ENCODE measurements around the gene SPOCK2. TPM values are rescaled to one million over a fixed set of nuclear protein-coding genes. Genes with fewer than 3 reads are reported as not detected.
A peak's percentile ranks its signal among the peaks of the same experiment; 100 is the strongest.

The SPOCK2 gene
- total RNA-seq, 1 experiment from 2014 or later = 4.8 TPM

DNA sequence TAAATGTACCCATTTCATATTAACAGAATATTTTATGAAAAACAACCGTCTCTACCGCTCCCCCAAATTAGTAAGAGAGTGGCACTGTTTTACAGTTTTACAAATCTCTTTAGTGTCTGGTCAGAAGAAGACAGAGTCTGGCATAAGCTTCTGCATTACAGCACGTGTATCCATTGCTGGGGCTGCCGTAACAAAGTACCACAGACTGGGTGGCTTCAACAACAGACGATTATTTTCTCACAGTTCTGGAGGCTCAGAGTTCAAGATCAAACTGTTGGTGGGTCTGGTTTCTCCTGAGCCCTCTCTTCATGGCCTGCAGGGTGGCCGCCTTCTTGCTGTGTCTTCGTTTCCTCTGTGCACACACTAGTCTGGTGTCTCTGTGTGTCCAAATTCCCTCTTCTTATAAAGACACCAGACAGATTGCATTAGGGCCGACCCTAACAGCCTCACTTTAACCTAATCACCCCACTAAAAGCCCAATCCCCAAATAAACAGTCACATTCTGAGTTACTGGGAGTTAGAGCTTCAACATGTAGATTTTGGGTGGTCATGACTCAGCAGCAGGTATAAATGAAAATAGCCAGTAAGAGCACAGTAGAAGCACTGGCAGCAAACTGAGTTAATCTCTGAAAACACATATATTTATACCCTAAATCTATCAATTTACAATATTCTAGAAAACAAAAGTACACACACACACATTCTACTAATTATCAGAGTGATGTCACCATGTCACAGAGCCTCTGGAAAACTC is 4.0 kb upstream of the SPOCK2 start:
- Histone ChIP-seq H3K4me3 (ENCODE audit: low read depth in 2 of 2, low read length in 2 of 2) (no peak overlapping the region), H3K27me3 (ENCODE audit: control insufficient read depth, insufficient read depth, low read length) (no peaks in the 10 kb centered on the region), H3K9me3 (ENCODE audit: control insufficient read depth, insufficient read depth, low read depth, low read length) (no peaks in the 10 kb centered on the region), H3K27ac (ENCODE audit: low read length) (peak overlapping the region; percentile 29; the same call in 1 of the 2 replicates), H3K36me3 (ENCODE audit: control insufficient read depth, insufficient read depth, low read length) (peaks cover 2% of the 10 kb centered on the region; the same call in 1 of the 2 replicates), H3K4me1 (ENCODE audit: control insufficient read depth, insufficient read depth, low read length) (peaks cover 24% of the 10 kb centered on the region)
- in situ Hi-C loops (cut with HindIII; ENCODE audit: low pct_unique_long_range_greater_than_20kb, low sequenced_read_pairs) = no loop called here
- TF ChIP-seq SIN3A (IDR thresholded peaks at IDR 0.05; ENCODE audit: borderline replicate concordance, insufficient read depth, low read depth, low read length) = no peak
- TF ChIP-seq POLR2AphosphoS5 (IDR thresholded peaks at IDR 0.05; ENCODE audit: low read depth, low read length) = no peak
- TF ChIP-seq, protein P1, sequence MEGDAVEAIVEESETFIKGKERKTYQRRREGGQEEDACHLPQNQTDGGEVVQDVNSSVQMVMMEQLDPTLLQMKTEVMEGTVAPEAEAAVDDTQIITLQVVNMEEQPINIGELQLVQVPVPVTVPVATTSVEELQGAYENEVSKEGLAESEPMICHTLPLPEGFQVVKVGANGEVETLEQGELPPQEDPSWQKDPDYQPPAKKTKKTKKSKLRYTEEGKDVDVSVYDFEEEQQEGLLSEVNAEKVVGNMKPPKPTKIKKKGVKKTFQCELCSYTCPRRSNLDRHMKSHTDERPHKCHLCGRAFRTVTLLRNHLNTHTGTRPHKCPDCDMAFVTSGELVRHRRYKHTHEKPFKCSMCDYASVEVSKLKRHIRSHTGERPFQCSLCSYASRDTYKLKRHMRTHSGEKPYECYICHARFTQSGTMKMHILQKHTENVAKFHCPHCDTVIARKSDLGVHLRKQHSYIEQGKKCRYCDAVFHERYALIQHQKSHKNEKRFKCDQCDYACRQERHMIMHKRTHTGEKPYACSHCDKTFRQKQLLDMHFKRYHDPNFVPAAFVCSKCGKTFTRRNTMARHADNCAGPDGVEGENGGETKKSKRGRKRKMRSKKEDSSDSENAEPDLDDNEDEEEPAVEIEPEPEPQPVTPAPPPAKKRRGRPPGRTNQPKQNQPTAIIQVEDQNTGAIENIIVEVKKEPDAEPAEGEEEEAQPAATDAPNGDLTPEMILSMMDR (IDR thresholded peaks at IDR 0.05) = no peak
- TF ChIP-seq TCF7L2 (IDR thresholded peaks at IDR 0.05; ENCODE audit: low read depth, low read length) = no peak
- TF ChIP-seq REST (IDR thresholded peaks at IDR 0.05; ENCODE audit: insufficient read depth in 1 of 2, low read depth in 2 of 2, low read length in 1 of 2) = no peak
- intact Hi-C loops (cut with micrococcal nuclease; ENCODE audit: unreplicated experiment) = no loop called here
- ChIA-PET POLR2A (no interaction called here), CTCF (no interaction called here)
- no TSS peak for BruUV-seq (replicated peaks)
- no peak for DNase-seq (ENCODE audit: low read depth, low spot score)
- ATAC-seq = no peak

DNA sequence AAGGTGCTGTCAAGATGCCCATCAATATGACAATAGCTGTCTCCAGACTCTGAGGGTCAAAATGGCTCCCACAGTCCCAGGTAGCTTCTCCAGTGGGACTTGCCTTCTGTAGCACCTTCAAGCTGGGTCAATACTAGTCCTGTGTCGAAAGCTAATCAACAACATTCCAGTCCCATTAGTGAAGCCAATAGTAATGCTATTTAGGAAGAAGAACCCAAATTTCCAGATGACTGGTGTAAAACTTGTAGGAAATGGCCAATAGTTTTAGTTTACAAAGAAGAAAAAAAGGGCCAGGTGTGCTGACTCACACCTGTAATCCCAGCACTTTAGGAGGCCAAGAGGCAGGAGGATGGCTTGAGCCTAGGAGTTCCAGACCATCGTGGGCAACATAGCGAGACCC is 2.0 kb upstream of the SPOCK2 start:
- Histone ChIP-seq H3K36me3 (ENCODE audit: control insufficient read depth, insufficient read depth, low read length) (peaks cover 2% of the 10 kb centered on the region; the same call in 1 of the 2 replicates), H3K9me3 (ENCODE audit: control insufficient read depth, insufficient read depth, low read depth, low read length) (no peaks in the 10 kb centered on the region), H3K27me3 (ENCODE audit: control insufficient read depth, insufficient read depth, low read length) (no peaks in the 10 kb centered on the region), H3K4me3 (ENCODE audit: low read depth in 2 of 2, low read length in 2 of 2) (no peak overlapping the region), H3K4me1 (ENCODE audit: control insufficient read depth, insufficient read depth, low read length) (peaks cover 8% of the 10 kb centered on the region), H3K27ac (ENCODE audit: low read length) (no peak overlapping the region)
- in situ Hi-C loops (cut with HindIII; ENCODE audit: low pct_unique_long_range_greater_than_20kb, low sequenced_read_pairs) (no loop called here), intact Hi-C loops (cut with micrococcal nuclease; ENCODE audit: unreplicated experiment) (no loop called here)
- no peak for DNase-seq (ENCODE audit: low read depth, low spot score)
- no peak for ATAC-seq
- no peak for TF ChIP-seq POLR2AphosphoS5 (IDR thresholded peaks at IDR 0.05; ENCODE audit: low read depth, low read length)
- TF ChIP-seq SIN3A (IDR thresholded peaks at IDR 0.05; ENCODE audit: borderline replicate concordance, insufficient read depth, low read depth, low read length) = no peak
- no peak for TF ChIP-seq REST (IDR thresholded peaks at IDR 0.05; ENCODE audit: insufficient read depth in 1 of 2, low read depth in 2 of 2, low read length in 1 of 2)
- TF ChIP-seq, protein P1 (IDR thresholded peaks at IDR 0.05) = no peak
- TF ChIP-seq TCF7L2 (IDR thresholded peaks at IDR 0.05; ENCODE audit: low read depth, low read length) = no peak
- CTCF ChIA-PET = interaction anchor here (2.2 kb wide), 1 partner anchor 42 kb away, joined by 5 read pairs; no protein-coding TSS in a partner anchor
- POLR2A ChIA-PET = no interaction called here
- no TSS peak for BruUV-seq (replicated peaks)
